Mucosa of descending colon (tissue), 3 donors: Measurements from ENCODE around the gene DNASE1L3. TPM values are rescaled to one million over a fixed set of nuclear protein-coding genes. Genes with fewer than 3 reads are reported as not detected.
"Not testable (repeated sequence)": the region's sequence is repeated elsewhere in the genome, so short reads cannot be mapped to it uniquely, and the experiment has no call there.

Experiments used
- ATAC-seq: fragments of 200-7000 bp; cut with Tn5 transposase; one replicate; pipeline ENCODE4 v1.9.1; 2020; ENCODE audit warnings: mild to moderate bottlenecking, moderate library complexity
- DNase-seq, 3 donors: peaks; one replicate each; pipeline ENCODE4 v3.0.0-alpha.2; 2020
- H3K36me3 ChIP-seq: fragments of 200-600 bp; one replicate; pipeline ENCODE4 v1.8.0; 2021; ENCODE audit warnings: low read depth, mild to moderate bottlenecking
- H3K4me1 ChIP-seq: fragments of 200-600 bp; one replicate; pipeline ENCODE4 v1.8.0; 2021; ENCODE audit warnings: low read depth, mild to moderate bottlenecking
- H3K4me3 ChIP-seq: fragments of 200-600 bp; one replicate; pipeline ENCODE4 v1.8.0; 2021; ENCODE audit warnings: mild to moderate bottlenecking
- H3K9me3 ChIP-seq: fragments of 200-600 bp; one replicate; pipeline ENCODE4 v1.8.0; 2021; ENCODE audit warnings: mild to moderate bottlenecking
- CTCF ChIP-seq: fragments of 200-600 bp; IDR thresholded peaks from one replicate; pipeline ENCODE4 v1.8.0; 2022; ENCODE audit warnings: antibody characterized with exemption, mild to moderate bottlenecking
- intact Hi-C, 2 donors: fragments of 100-400 bp; cut with DNase I in 1 of 2; cut with micrococcal nuclease in 1 of 2; formaldehyde crosslinking; loops; one replicate each; pipeline versions ENCODE4 v1.11.0 to v1.11.1; 2022; cut with DNase I, micrococcal nuclease
- total RNA-seq, 3 donors: library from RNA; stranded (reverse); fragmentation: NEBNext Ultra II Directional in 2 of 3; extraction: Animal tissue kit (Norgen Biotek cat#: 25700) in 2 of 3; gene quantifications; one replicate each; pipeline versions ENCODE4 v1.2.1 to v1.2.4, GENCODE V29; 2021 to 2023
- donor health status: DM: no; HTN: no; CAD: no; lungs with moderate emphysema.
- donor health status: DM: no; HTN: no; CAD: no.
- donor health status: DM: no; HTN: yes; CAD: no.

Gene DNASE1L3
- total RNA-seq, 3 donors from 2014 or later: 3.3 to 9.6 (median 9.0) TPM

- Histone ChIP-seq H3K36me3 (no peaks in the 10 kb centered on the region), H3K9me3 (no peaks in the 10 kb centered on the region), H3K4me1 (no peaks in the 10 kb centered on the region), H3K4me3 (no peak overlapping the region)
- DNase-seq (no peak), ATAC-seq (peak; percentile 15)
- intact Hi-C loops: no loop called here
- TF ChIP-seq CTCF: no peak
These were observed 4.3 kb downstream of the DNASE1L3 start for GRCh38 chr3:58206406-58207011.

GRCh38 chr3:58205981-58206380 is 4.8 kb downstream of the DNASE1L3 start:
- intact Hi-C loops: no loop called here
- H3K36me3 ChIP-seq: no peaks in the 10 kb centered on the region
- no peaks in the 10 kb centered on the region for H3K4me1 ChIP-seq
- no peak overlapping the region for H3K4me3 ChIP-seq
- no peaks in the 10 kb centered on the region for H3K9me3 ChIP-seq
- ATAC-seq: no peak
- no peak for DNase-seq
- TF ChIP-seq CTCF: no peak

GRCh38 chr3:58204720-58205119 is 6.1 kb downstream of the DNASE1L3 start:
- no peaks in the 10 kb centered on the region for H3K36me3 ChIP-seq
- H3K9me3 ChIP-seq: no peaks in the 10 kb centered on the region
- no peak overlapping the region for H3K4me3 ChIP-seq
- ATAC-seq: no peak
- intact Hi-C loops: no loop called here
- DNase-seq: no peak
- TF ChIP-seq CTCF: no peak
- no peaks in the 10 kb centered on the region for H3K4me1 ChIP-seq

- no peaks in the 10 kb centered on the region for H3K9me3 ChIP-seq
- no peak for ATAC-seq
These were observed 7.2 kb downstream of the DNASE1L3 start for GRCh38 chr3:58203541-58203940.

GRCh38 chr3:58202917-58203360 is 7.8 kb downstream of the DNASE1L3 start:
- H3K4me1 ChIP-seq: no peaks in the 10 kb centered on the region
- no peaks in the 10 kb centered on the region for H3K9me3 ChIP-seq
- H3K36me3 ChIP-seq: no peaks in the 10 kb centered on the region
- DNase-seq (no peak), ATAC-seq (peak; percentile 15)
- intact Hi-C loops: no loop called here
- H3K4me3 ChIP-seq: no peak overlapping the region
- TF ChIP-seq CTCF: no peak

More at GRCh38 chr3:58203541-58203940, 7.2 kb downstream of the DNASE1L3 start:
- Histone ChIP-seq H3K4me3 (no peak overlapping the region), H3K4me1 (no peaks in the 10 kb centered on the region), H3K36me3 (no peaks in the 10 kb centered on the region)
- intact Hi-C loops: no loop called here
- TF ChIP-seq CTCF: no peak
- DNase-seq: no peak

- H3K4me1 ChIP-seq, DNase-seq, ATAC-seq, H3K36me3 ChIP-seq, H3K4me3 ChIP-seq, intact Hi-C loops, H3K9me3 ChIP-seq: not testable (repeated sequence)
These were observed 9.3 kb downstream of the DNASE1L3 start for GRCh38 chr3:58201451-58201850.
